GM12878 (cell line): ENCODE data around the gene NYAP1. TPM values are rescaled to one million over a fixed set of nuclear protein-coding genes. Genes with fewer than 3 reads are reported as not detected.

Experiments used
- ATAC-seq: fragments of 200-7000 bp; cut with Tn5 transposase; 3 replicates; pipeline ENCODE4 v1.9.1; 2020; ENCODE audit warnings: mild to moderate bottlenecking, moderate library complexity
- BruUV-seq: library from RNA; stranded (reverse); fragments of 400-500 nt; replicated peaks from 2 replicates; lab custom pipeline; 2021; lab: Mats Ljungman, UMichigan
- CTCF ChIA-PET: fragments of 300-600 bp; sonication (Branson Sonifier 250); formaldehyde crosslinking; extraction: SDS; loops from one replicate; lab custom pipeline; 2021; ENCODE audit warnings: inconsistent platforms; lab: Yijun Ruan, JAX
- POLR2A ChIA-PET: fragments of 350-600 bp; formaldehyde crosslinking; extraction: SDS; loops from one replicate; lab custom pipeline; 2021; ENCODE audit warnings: inconsistent platforms; lab: Charles Lee
- RAD21 ChIA-PET: fragments of 300-600 bp; sonication (Branson Sonifier 250); formaldehyde crosslinking; loops from one replicate; lab custom pipeline; 2023; ENCODE audit warnings: antibody characterized with exemption; ENCODE audit not compliant: unreplicated experiment; lab: Charles Lee
- SMC1A ChIA-PET: fragments of 300-600 bp; sonication (Branson Sonifier 250); formaldehyde crosslinking; loops from one replicate; lab custom pipeline; 2023; ENCODE audit not compliant: unreplicated experiment, uncharacterized antibody; lab: Charles Lee
- DNase-seq: peaks from one replicate; pipeline ENCODE4 v3.0.0-alpha.2; 2011; ENCODE audit warnings: low read depth, low spot score
- FAIRE-seq: peaks from 3 replicates; lab custom pipeline; 2011; peaks lifted over from hg19 to GRCh38; lab: Jason Lieb, UNC
- H2AFZ ChIP-seq: 2 replicates; pipeline ENCODE4 v1.6.0; 2011; ENCODE audit warnings: low read depth, low read length, control low read depth; ENCODE audit not compliant: control insufficient read depth
- H3K27ac ChIP-seq: 2 replicates; pipeline ENCODE4 v1.5.1; 2011; ENCODE audit warnings: control low read depth; ENCODE audit not compliant: control insufficient read depth, insufficient read depth
- H3K27me3 ChIP-seq, 2 experiments: replicated peaks in 1 of 2; 2 replicates each; pipeline versions ENCODE4 v1.6.0 to v1.6.1; 2011; ENCODE audit warnings: low read length in 1 of 2; ENCODE audit not compliant: control insufficient read depth in 2 of 2, insufficient read depth in 2 of 2
- H3K36me3 ChIP-seq, 2 experiments: 2 replicates each; pipeline ENCODE4 v1.5.1; 2011; ENCODE audit warnings: low read length in 1 of 2; ENCODE audit not compliant: control insufficient read depth in 2 of 2, insufficient read depth in 2 of 2
- H3K4me1 ChIP-seq: 2 replicates; pipeline ENCODE4 v1.6.1; 2011; ENCODE audit warnings: mild to moderate bottlenecking, low read length, moderate library complexity, mixed read lengths; ENCODE audit not compliant: control insufficient read depth, insufficient read depth
- H3K4me2 ChIP-seq: 2 replicates; pipeline ENCODE4 v1.6.0; 2011; ENCODE audit warnings: control low read depth; ENCODE audit not compliant: control insufficient read depth, insufficient read depth
- H3K4me3 ChIP-seq: fragments of 200-600 bp; sonication (generic); 2 replicates; pipeline ENCODE4 v1.5.1; 2016
- H3K79me2 ChIP-seq: 2 replicates; pipeline ENCODE4 v1.6.0; 2011; ENCODE audit warnings: low read length; ENCODE audit not compliant: control insufficient read depth, insufficient read depth
- H3K9ac ChIP-seq: 2 replicates; pipeline ENCODE4 v1.8.0; 2011; ENCODE audit warnings: low read length, control low read depth, mixed read lengths; ENCODE audit not compliant: control insufficient read depth, insufficient read depth
- H3K9me3 ChIP-seq: replicated peaks from 3 replicates; pipeline ENCODE4 v1.5.1; 2011; ENCODE audit warnings: mild to moderate bottlenecking, low read length; ENCODE audit not compliant: control insufficient read depth, insufficient read depth
- H4K20me1 ChIP-seq: 2 replicates; pipeline ENCODE4 v1.6.0; 2011; ENCODE audit not compliant: control insufficient read depth, insufficient read depth
- BHLHE40 ChIP-seq, 2 experiments: fragments of 450-650 bp in 1 of 2; IDR thresholded peaks; 2 replicates each; pipeline ENCODE4 v1.6.1; 2011 to 2017; ENCODE audit warnings: low read depth in 2 of 2, borderline replicate concordance in 1 of 2, improper control_type of control experiment in 1 of 2, low read length in 1 of 2, mild to moderate bottlenecking in 1 of 2
- EP300 ChIP-seq, 2 experiments: fragments of 150-350 bp in 1 of 2; IDR thresholded peaks; 2 replicates each; pipeline ENCODE4 v1.6.1; 2011 to 2012; ENCODE audit warnings: low read depth in 2 of 2, low read length in 2 of 2, borderline replicate concordance in 1 of 2, improper control_type of control experiment in 1 of 2, inconsistent platforms in 1 of 2; ENCODE audit not compliant: control insufficient read depth in 1 of 2
- WGBS: methylation state at CpG from one replicate; pipeline ENCODE4 v1.1.6; 2016; ENCODE audit warnings: low lambda C conversion rate; ENCODE audit not compliant: insufficient replicate concordance, insufficient coverage; ENCODE audit errors: missing lambda C conversion rate; 5-methylcytosine and 5-hydroxymethylcytosine counted together
- in situ Hi-C: fragments of 300-500 bp; cut with MboI; formaldehyde crosslinking; loops from 9 replicates; pipeline ENCODE4 v1.14.3; 2018; ENCODE audit warnings: mixed read lengths
- intact Hi-C: fragments of 100-400 bp; cut with micrococcal nuclease; formaldehyde crosslinking; loops from one replicate; pipeline ENCODE4 v1.14.2; 2022; ENCODE audit not compliant: unreplicated experiment
- polyA plus RNA-seq, 11 experiments: library from polyadenylated mRNA; depleted of rRNA in 4 of 11; unstranded in 6 of 11; stranded (reverse) in 5 of 11; fragments of >200 nt; fragmentation: Nextera tagmentation in 4 of 11; fragmentation: Illumina TruSeq in 1 of 11; extraction: Ambion mirVana in 4 of 11; extraction: Trizol in 1 of 11; gene quantifications; 1 replicate in 1 of 11; 2 replicates in 10 of 11; pipeline versions ENCODE4 v1.2.1 to v1.2.3, GENCODE V29; 2011 to 2016; ENCODE audit warnings: inconsistent platforms in 2 of 11, missing spikeins in 2 of 11, low read depth in 1 of 11
- total RNA-seq, 4 experiments: library from RNA; depleted of rRNA in 3 of 4; stranded (reverse); fragments of >200 nt in 3 of 4; fragmentation: Illumina TruSeq in 1 of 4; extraction: Trizol in 1 of 4; gene quantifications; 2 replicates each; pipeline versions ENCODE4 v1.2.1 to v1.2.3, GENCODE V29; 2013 to 2021

Gene NYAP1
- total and polyA plus RNA-seq, 10 of the 15 experiments (the other 5 are each of a cell fraction or from before 2014, with no cell fraction given): 0.04 to 0.28 (median 0.11) TPM; not detected in 6

DNA sequence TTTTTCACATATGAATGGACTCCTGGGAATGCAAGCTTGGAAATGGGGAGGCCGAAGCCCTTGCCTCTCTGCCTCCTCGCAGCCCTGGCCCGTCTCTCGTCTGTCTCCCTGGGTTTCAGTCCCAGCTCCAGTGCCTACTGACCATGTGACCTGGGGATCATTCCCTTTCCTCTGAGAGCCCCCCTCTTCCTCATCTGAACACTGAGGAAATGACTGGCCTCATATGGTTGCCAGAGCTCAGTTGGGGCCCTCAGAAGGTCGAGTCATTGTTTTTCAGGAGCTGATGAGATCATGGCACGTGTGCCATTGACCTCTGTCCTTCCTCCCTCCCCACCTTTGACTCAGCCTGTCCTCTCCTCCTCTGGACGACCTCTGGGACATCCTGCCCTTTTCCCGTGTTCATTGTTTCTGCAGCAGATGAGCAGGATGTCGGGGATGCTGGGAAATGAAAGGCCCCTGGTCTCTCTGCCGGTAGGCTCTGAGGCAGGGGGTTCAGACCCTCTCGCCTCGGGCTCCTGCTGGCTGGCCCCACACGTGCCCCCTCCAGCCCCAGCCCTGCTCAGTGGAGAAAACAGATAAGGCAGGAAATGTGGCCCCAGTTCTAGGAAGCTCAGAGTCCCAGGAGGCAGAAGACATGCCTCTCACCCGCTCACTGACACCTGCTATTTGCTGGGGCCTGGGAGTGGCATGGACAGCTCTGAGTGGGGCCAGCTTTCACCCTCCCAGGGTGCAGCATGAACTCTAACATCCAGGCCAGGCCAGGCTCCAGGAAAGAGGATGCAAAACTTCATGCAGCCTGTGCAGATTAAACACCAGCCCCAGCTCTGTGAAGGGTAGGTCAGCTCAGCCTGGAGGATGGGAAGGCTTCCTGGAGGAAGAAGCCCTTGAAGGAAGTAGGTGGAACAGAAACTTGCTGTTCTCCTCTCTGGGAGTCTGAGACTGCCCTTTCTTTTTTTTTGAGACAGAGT, 39.1 kb upstream of the NYAP1 start:
- RAD21 ChIA-PET: interaction anchor here (1.1 to 1.2 kb wide), 3 partner anchors 10 to 144 kb away, joined by 3 to 4 read pairs (median 3); partner anchors contain the start of gene ZCWPW1
- no peak for FAIRE-seq
- in situ Hi-C loops: no loop called here
- TF ChIP-seq BHLHE40 (IDR thresholded peaks at IDR 0.05; ENCODE audit: borderline replicate concordance in 1 of 2, low read depth in 2 of 2, low read length in 1 of 2) (0 out of 4 replicates have a peak, but pooled peaks of 1 of the 2 experiments have one; percentile 29), EP300 (IDR thresholded peaks at IDR 0.05; ENCODE audit: borderline replicate concordance in 1 of 2, control insufficient read depth in 1 of 2, low read depth in 2 of 2, low read length in 2 of 2) (no peak)
- H3K27me3 ChIP-seq: no peaks in the 10 kb centered on the region
- no peaks in the 10 kb centered on the region for H3K9me3 ChIP-seq
- POLR2A ChIA-PET: interaction anchor here (0.6 to 1.7 kb wide), 4 partner anchors 8 to 641 kb away, joined by 4 to 6 read pairs (median 6); partner anchors contain the start of genes MEPCE, PPP1R35, TRIM56 and ZCWPW1
- no peaks in the 10 kb centered on the region for H4K20me1 ChIP-seq
- no peaks in the 10 kb centered on the region for H3K36me3 ChIP-seq
- no peak overlapping the region; the same call in 1 of the 2 replicates for H3K4me2 ChIP-seq
- DNase-seq: no peak
- H3K9ac ChIP-seq: 0 out of 2 replicates have a peak overlapping the region, but pooled peaks have one; percentile 15
- WGBS: 48% methylated on average over 14 of the region's 14 CpGs
- SMC1A ChIA-PET: interaction anchor here (0.7 to 2.8 kb wide), 4 partner anchors 11 to 38 kb away, joined by 3 to 17 read pairs (median 4); partner anchors contain the start of genes MEPCE and ZCWPW1
- no TSS peak for BruUV-seq
- intact Hi-C loops: no loop called here
- no peak overlapping the region for H3K4me3 ChIP-seq
- H3K4me1 ChIP-seq: peaks cover 14% of the 10 kb centered on the region
- no peaks in the 10 kb centered on the region for H3K79me2 ChIP-seq
- CTCF ChIA-PET: interaction anchor here (0.5 to 1.4 kb wide), 8 partner anchors 10 to 144 kb away, joined by 3 to 5 read pairs (median 3); no protein-coding TSS in a partner anchor
- peak overlapping the region; percentile 47 for H2AFZ ChIP-seq
- peak; percentile 70 for ATAC-seq
- peak overlapping the region; percentile 3; the same call in 1 of the 2 replicates for H3K27ac ChIP-seq
